ENCODE measurements around the gene RBM5. TPM values are rescaled to one million over a fixed set of nuclear protein-coding genes. Genes with fewer than 3 reads are reported as not detected.
A peak's percentile ranks its signal among the peaks of the same experiment; 100 is the strongest.

Gene RBM5
- polyA plus RNA-seq, 1 donor (not counting 4 experiments of a cell fraction or from before 2014, with no cell fraction given) = 167 TPM

GRCh38 chr3:50150863-50151686, 62.4 kb downstream of the RBM5 start:
- peak overlapping the region; percentile 53 for H2AFZ ChIP-seq (ENCODE audit: control insufficient read depth, low read length)
- dilution Hi-C loops (cut with MboI; ENCODE audit: extremely low pct_ligation_motif_present, low sequenced_read_pairs) = no loop called here
- H3K4me3 ChIP-seq (ENCODE audit: control insufficient read depth in 2 of 3, extremely low read depth in 1 of 3, insufficient read depth in 2 of 3, low read depth in 1 of 3, low read length in 3 of 3) = peak overlapping the region in 1 of 3 experiments; percentile 26
- TF ChIP-seq EZH2 (IDR thresholded peaks at IDR 0.05; ENCODE audit: low read length) (no peak), CTCF (optimal IDR thresholded peaks at IDR 0.05 in 1 of 3, IDR thresholded peaks at IDR 0.05 in 1 of 3, conservative IDR thresholded peaks at IDR 0.05 in 1 of 3; ENCODE audit: extremely low read depth in 1 of 3, insufficient read depth in 2 of 3, low read length in 3 of 3) (no peak)
- peak overlapping the region; percentile 59 for H3K4me2 ChIP-seq (ENCODE audit: control insufficient read depth, extremely low read depth, insufficient read depth, low read depth, low read length)
- H3K9ac ChIP-seq (ENCODE audit: control insufficient read depth, extremely low read depth, insufficient read depth, low read length) = peak overlapping the region; percentile 30
- H4K20me1 ChIP-seq (ENCODE audit: control insufficient read depth, extremely low read depth, insufficient read depth, low read length) = no peaks in the 10 kb centered on the region
- H3K79me2 ChIP-seq (ENCODE audit: control insufficient read depth, insufficient read depth, low read length) = peaks cover 11% of the 10 kb centered on the region
- FAIRE-seq (no peak), DNase-seq (ENCODE audit: low read depth, low spot score) (no peak)
- H3K27ac ChIP-seq (ENCODE audit: control insufficient read depth, insufficient read depth, low read length) = peak overlapping the region; percentile 25
- H3K9me1 ChIP-seq (ENCODE audit: control insufficient read depth, extremely low read depth, insufficient read depth, low read length) = no peaks in the 10 kb centered on the region
- no peaks in the 10 kb centered on the region for H3K27me3 ChIP-seq (ENCODE audit: control insufficient read depth, extremely low read depth, insufficient read depth, low read length)
- no peaks in the 10 kb centered on the region for H3K36me3 ChIP-seq (ENCODE audit: control insufficient read depth in 2 of 2, extremely low read depth in 1 of 2, insufficient read depth in 2 of 2, low read length in 2 of 2)
- H3K4me1 ChIP-seq (ENCODE audit: control insufficient read depth, extremely low read depth, insufficient read depth, low read length) = peaks cover 44% of the 10 kb centered on the region
- no peaks in the 10 kb centered on the region for H3K9me3 ChIP-seq (ENCODE audit: control insufficient read depth, low read depth, low read length)

GRCh38 chr3:50151728-50152127, 63.0 kb downstream of the RBM5 start:
- Histone ChIP-seq H3K27ac (ENCODE audit: control insufficient read depth, insufficient read depth, low read length) (peak overlapping the region; percentile 25), H3K4me2 (ENCODE audit: control insufficient read depth, extremely low read depth, insufficient read depth, low read depth, low read length) (peak overlapping the region; percentile 59), H2AFZ (ENCODE audit: control insufficient read depth, low read length) (peak overlapping the region; percentile 53), H3K9ac (ENCODE audit: control insufficient read depth, extremely low read depth, insufficient read depth, low read length) (peak overlapping the region; percentile 19), H3K9me3 (ENCODE audit: control insufficient read depth, low read depth, low read length) (no peaks in the 10 kb centered on the region), H3K27me3 (ENCODE audit: control insufficient read depth, extremely low read depth, insufficient read depth, low read length) (no peaks in the 10 kb centered on the region), H3K4me3 (ENCODE audit: control insufficient read depth in 2 of 3, extremely low read depth in 1 of 3, insufficient read depth in 2 of 3, low read depth in 1 of 3, low read length in 3 of 3) (peak overlapping the region in 1 of 3 experiments; percentile 17), H3K36me3 (ENCODE audit: control insufficient read depth in 2 of 2, extremely low read depth in 1 of 2, insufficient read depth in 2 of 2, low read length in 2 of 2) (no peaks in the 10 kb centered on the region), H3K9me1 (ENCODE audit: control insufficient read depth, extremely low read depth, insufficient read depth, low read length) (no peaks in the 10 kb centered on the region), H3K4me1 (ENCODE audit: control insufficient read depth, extremely low read depth, insufficient read depth, low read length) (peaks cover 38% of the 10 kb centered on the region), H4K20me1 (ENCODE audit: control insufficient read depth, extremely low read depth, insufficient read depth, low read length) (no peaks in the 10 kb centered on the region), H3K79me2 (ENCODE audit: control insufficient read depth, insufficient read depth, low read length) (peaks cover 18% of the 10 kb centered on the region)
- TF ChIP-seq EZH2 (IDR thresholded peaks at IDR 0.05; ENCODE audit: low read length) = no peak
- TF ChIP-seq CTCF (optimal IDR thresholded peaks at IDR 0.05 in 1 of 3, IDR thresholded peaks at IDR 0.05 in 1 of 3, conservative IDR thresholded peaks at IDR 0.05 in 1 of 3; ENCODE audit: extremely low read depth in 1 of 3, insufficient read depth in 2 of 3, low read length in 3 of 3) = no peak
- dilution Hi-C loops (cut with MboI; ENCODE audit: extremely low pct_ligation_motif_present, low sequenced_read_pairs) = no loop called here
- peak; percentile 46 for FAIRE-seq
- no peak for DNase-seq (ENCODE audit: low read depth, low spot score)

All from keratinocyte (primary cell).